HL-60/S4 treated with retinoic acid at 250 ng/mL for 4 days and 3 days (cell line): ENCODE data around the gene PLEKHG2.
"Not testable (repeated sequence)": the region's sequence is repeated elsewhere in the genome, so short reads cannot be mapped to it uniquely, and the experiment has no call there.

Experiments used
- in situ Hi-C: fragments of 300-500 bp; cut with MboI; formaldehyde crosslinking; loops from 2 replicates; pipeline ENCODE4 v1.7.0; 2022; ENCODE audit warnings: low sequenced_read_pairs

Gene PLEKHG2, protein sequence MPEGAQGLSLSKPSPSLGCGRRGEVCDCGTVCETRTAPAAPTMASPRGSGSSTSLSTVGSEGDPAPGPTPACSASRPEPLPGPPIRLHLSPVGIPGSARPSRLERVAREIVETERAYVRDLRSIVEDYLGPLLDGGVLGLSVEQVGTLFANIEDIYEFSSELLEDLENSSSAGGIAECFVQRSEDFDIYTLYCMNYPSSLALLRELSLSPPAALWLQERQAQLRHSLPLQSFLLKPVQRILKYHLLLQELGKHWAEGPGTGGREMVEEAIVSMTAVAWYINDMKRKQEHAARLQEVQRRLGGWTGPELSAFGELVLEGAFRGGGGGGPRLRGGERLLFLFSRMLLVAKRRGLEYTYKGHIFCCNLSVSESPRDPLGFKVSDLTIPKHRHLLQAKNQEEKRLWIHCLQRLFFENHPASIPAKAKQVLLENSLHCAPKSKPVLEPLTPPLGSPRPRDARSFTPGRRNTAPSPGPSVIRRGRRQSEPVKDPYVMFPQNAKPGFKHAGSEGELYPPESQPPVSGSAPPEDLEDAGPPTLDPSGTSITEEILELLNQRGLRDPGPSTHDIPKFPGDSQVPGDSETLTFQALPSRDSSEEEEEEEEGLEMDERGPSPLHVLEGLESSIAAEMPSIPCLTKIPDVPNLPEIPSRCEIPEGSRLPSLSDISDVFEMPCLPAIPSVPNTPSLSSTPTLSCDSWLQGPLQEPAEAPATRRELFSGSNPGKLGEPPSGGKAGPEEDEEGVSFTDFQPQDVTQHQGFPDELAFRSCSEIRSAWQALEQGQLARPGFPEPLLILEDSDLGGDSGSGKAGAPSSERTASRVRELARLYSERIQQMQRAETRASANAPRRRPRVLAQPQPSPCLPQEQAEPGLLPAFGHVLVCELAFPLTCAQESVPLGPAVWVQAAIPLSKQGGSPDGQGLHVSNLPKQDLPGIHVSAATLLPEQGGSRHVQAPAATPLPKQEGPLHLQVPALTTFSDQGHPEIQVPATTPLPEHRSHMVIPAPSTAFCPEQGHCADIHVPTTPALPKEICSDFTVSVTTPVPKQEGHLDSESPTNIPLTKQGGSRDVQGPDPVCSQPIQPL (N-terminal part only)

DNA sequence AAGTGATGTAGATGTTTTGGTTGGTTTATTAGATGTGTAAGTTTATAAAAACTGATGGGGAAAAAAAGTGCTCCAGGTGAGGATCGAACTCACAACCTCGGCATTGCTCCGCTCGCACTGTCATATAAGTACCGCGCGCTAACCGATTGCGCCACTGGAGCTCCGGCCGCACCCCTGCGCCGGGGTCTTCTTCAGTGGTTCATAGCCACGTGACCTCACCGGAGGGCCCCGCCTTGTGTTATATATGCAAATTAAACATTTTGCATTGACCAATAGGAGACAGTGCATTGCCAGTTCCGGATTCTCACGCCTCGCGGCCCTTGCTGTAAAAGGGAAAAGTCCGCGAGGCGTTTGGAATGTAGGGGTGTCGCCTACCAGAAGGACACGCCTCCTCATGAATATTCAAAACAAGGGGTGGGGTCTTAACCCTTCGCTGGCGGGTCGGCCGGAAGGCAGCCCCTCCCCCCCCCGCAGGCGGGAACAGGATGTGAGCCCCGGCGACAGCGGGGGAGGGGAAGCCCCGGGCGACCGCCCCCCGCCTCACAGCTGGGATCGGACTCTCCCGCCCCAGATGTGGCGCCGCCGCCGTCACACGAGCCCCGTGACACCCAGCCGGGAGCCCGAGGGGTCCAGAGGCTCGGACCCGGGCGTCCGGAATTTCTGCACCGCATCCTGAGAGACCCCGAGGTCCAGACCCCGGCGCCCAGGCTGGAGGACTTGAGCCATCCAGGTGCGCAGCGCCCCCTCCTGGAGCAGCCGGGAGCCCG, at the start of gene PLEKHG2:
Gene PLEKHG2 (plus strand): TSS at position 570 of the 767 bp plus-strand sequence. CDS start 1,418 bp downstream, outside the sequence.
- in situ Hi-C loops = no loop called here

DNA sequence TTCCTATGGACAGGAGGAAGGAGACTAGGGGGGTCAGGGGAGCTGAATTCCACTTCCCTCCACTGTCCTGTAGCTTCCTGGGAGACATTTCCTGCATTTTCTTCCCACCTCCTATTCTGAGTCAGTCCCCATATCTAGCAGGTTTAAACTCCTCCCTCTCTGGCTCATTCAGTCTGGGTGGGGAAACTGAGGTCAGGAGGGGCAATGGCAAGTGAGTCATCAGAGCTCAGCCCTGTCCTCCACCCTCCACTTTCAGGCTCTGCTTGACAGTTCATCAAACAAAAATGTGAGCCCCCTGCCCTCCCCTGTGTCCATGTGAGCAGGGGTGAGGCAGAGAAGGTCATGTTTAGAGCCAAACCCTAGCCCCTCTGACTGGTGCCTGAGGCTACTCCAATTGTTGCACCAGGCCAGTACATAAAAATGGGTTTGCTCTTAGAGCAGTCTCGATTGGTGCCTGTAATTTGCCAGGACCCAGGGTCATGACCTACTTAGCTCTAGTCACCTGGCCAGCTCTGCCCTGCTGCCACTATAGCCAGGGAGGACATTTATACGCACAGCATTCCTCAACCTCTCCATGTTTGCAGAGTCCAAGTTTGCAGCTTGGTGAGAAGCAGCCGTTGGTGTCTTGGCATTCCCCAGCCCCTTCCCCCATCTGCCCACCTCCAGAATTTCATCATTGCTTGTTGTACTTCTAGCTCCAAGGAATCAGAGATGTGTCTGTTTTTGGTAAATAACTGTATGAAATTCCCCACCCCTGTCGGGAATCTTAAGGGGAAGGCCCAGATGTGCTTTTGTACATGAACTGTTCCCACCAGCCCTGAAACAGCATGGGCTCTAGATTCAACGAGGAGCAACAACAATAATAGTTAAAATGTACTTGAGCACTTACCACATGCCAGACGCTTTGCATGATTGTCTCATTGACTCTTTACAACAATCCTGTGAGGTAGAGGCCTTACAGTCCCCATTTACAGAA, 49.5 kb upstream of the PLEKHG2 start:
- in situ Hi-C loops = no loop called here

DNA sequence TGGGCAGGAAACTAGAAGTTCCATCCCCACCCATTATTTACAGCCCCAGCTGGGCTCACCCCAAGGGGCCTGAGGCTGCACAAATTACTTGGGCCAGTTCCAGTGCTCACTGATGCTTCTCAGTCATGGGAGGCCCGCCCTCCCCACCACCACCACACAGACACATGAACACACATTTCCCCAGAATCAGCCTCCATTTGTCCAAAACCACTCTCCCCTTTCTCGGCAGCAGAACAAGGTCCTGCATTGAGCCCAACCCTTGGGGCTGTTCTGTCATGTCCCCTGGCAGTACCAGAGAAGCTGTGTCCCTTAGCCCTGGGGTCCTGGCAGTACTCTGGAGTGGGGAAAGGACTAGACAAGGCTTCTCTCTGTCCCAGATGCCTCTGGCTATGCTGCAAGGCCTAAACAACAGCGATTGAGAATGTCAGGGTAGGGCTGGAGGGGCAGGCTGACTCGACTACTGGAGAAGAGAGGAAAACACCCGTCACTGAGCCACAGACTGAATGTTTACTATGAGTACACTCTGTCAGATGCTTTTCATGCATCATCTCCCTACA, 48.5 kb upstream of the PLEKHG2 start:
- in situ Hi-C loops = no loop called here

DNA sequence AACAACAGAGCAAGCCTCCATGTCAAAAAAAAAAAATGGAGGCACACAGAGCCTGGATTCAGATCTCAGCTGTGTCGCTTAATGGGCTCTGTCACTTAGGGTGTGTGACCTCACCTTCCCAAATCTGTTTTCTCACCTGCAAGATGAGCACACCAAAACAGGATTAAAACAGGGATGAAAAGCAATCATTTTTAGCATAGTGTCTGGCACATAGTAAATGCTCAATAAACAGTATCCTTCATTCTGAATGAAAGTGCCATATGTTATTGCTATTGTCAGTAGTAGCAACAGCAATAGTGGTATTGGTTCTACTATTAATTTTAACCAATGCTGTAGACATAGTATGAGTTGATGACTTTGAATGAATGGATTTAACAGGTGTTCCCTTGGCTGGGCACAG, 46.9 kb upstream of the PLEKHG2 start:
- in situ Hi-C loops = no loop called here

DNA sequence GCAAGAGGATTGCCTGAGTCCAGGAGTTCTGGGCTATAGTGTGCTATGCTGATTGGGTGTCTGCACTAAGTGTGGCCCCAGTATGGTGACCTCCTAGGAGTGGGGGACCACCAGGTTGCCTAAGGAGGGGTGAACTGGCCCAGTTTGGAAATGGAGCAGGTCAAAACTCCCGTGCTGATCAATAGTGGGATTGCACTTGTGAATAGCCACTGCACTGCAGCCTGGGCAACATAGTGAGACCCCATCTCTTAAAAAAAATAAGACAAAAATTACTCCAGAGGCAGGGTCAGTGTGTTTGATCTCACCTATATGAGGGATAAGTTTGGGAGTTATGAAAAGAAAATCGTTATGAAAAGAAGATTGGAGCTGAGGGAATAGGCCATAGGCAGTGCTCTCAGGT, 43.3 kb upstream of the PLEKHG2 start:
- in situ Hi-C loops = no loop called here

DNA sequence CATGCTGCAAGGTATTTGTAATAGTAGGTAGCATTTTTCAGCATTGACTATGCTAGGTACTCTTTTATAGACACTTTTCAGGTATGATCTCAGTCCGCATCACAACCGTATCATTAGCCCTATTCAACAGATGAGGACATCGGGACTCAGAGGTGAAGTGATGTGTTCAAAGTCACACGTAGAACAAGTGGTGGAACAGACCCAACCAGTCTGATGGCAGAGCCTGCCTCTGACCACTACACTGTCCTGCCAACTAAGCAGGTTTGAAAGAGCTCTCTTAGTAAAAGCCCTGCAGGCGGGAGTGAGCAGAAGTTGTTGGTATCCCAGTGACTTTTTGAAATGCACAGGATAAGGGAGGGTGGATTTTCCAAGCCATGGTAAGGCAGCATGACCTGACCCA, 41.7 kb upstream of the PLEKHG2 start:
- in situ Hi-C loops = no loop called here

DNA sequence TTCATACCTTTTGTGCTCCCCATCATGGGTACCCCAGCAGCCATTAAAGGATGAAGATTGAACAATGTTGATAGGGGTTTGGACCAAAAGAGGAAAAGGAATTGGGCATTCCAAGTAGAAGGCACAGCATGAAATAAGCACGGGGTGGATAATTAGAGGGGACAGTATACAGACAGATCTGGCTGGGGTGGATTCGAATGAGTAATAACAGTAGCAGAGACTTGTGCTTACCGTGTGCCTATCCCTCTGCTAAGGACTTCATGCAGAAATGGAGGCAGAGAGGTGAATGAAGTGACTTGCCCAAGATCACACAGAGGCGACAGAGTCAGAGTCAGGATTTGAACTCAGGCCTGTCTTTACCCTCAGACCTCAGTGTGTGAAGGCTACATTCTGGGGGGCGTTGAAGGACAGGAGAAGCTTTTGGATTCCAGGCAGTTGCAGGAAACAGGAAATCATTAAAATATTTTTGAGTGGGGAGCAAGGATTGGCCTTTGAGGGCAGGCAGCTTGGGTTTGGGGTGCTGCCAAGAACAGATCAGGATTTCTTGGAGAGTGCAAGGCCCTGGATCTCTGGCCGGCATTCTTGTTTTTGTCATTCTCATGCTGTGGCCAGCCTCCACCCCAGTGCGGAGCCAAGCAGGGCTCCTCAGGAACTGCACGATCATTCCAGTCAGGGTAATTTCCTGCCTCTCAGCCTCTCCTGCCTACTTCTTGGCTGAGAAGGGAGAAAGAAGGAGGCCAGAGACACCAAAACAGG, 40.2 kb upstream of the PLEKHG2 start:
- in situ Hi-C loops = no loop called here

DNA sequence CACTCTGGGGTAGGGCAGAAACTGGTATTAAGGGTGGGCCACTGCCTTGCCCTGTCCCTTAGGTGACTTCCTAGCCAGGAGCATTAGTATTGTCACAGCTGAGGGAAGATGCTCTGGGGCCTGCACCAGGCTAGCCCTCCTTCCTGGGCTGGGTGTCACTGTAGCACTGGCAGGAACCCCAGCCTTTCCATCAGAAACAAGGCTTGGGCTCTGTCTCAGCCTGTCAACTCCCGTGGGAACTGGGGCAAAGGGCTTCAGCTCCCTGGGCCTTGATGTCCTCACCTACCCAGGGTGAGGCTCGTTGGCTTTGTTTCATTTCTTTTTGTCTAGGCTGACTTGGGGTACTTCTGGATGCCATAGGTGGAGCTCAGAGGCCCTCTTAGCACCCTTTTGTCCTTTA, 39.5 kb upstream of the PLEKHG2 start:
- in situ Hi-C loops = no loop called here

DNA sequence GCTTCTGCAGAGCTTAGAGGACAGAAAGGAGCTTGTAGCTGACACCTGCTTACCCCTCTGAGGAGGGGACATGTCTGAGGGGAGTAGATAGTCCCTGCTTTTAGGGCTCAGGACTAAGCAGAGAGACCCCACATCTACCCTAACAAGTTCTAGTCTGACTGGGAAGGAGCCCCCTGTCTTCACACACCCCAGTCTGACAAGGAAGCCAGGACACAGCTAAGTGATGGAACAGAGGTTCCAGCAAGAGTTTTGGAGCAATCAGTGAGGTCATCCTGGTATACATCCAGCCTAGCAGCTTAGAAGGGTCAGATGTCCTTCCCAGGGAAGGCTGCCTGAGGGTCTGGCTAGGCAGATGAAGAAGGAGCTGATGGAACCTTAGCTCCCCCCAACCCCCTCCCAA, 36.5 kb upstream of the PLEKHG2 start:
- in situ Hi-C loops = no loop called here

DNA sequence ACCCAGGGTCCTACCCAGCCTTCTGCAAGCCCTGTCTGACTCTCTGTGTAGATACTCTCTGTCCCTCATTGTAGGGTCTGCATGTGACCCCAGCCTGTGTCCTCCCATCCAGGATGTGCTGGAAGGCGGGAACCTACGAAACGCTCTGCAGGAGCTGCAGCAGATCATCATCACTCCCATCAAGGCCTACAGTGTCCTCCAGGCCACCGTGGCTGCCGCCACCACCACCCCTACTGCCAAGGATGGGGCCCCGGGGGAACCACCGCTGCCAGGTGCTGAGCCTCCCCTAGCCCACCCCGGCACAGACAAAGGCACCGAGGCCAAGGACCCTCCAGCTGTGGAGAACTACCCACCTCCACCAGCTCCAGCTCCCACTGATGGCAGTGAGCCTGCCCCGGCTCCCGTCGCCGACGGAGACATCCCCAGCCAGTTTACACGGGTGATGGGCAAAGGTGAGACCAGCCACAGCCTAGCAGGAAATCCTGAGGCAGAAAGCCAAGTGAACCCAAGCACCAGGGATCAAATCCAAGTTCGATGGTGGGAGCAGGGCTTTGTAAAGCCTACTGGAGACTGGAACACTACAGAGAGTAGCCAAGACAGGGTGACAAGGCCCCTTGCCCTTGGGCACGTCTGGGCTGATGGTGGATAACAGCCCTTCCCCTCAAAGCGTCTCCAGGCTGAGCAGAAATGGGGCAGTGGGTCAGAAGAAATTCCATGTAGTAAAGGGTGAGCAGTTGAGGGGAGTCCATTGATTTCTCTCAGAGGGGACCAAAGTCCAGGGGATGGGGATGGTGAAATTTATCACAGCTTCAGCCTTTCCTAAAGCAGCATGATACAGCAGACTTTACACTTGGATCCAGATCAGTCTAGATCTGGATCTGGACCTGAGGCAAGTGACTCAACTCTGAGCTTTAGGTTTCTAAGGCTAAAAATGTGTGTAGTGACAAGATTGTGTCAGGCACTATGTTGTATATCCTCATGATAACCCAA, 34.8 kb upstream of the PLEKHG2 start:
- in situ Hi-C loops = no loop called here

DNA sequence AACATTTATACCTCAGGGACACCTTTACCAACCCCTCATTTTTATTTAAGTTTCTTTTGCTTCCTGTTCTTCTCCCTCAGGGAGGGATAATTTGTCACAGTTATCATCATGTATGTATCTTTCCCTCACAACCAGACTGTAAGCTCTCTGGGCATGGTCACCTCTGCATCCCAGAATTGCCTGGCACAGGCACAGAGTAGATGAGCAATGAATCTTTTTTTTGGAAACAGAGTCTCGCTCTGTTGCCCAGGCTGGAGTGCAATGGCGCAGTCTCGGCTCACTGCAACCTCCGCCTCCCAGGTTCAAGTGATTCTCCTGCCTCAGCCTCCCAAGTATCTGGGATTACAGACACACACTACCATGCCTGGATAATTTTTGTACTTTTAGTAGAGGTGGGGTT, 33.1 kb upstream of the PLEKHG2 start:
- in situ Hi-C loops = not testable (repeated sequence)

DNA sequence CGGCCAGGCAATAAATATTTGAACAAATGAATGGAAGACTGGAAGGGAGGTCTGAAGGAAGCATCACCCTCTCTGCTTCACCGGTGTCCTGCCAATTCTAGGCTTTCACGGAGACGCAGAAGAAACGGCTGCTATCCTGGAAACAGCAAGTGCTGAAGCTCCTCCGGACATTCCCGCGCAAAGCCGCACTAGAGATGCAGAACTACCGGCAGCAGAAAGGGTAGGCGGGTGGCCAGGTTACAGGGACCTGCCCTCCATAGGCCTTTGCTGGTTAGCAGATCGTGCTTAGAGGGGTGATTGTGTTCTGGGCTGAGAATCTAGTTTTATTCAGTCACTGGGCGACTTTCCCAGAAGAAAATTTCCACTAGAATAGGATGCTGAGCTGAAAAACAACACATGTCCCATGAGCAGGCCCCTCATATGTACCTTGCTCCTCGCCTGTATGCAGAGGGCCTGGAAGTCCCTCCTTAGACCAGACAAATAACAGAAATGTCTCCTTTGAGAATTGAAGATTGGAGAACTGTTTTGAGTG, 32.5 kb upstream of the PLEKHG2 start:
- in situ Hi-C loops = no loop called here

DNA sequence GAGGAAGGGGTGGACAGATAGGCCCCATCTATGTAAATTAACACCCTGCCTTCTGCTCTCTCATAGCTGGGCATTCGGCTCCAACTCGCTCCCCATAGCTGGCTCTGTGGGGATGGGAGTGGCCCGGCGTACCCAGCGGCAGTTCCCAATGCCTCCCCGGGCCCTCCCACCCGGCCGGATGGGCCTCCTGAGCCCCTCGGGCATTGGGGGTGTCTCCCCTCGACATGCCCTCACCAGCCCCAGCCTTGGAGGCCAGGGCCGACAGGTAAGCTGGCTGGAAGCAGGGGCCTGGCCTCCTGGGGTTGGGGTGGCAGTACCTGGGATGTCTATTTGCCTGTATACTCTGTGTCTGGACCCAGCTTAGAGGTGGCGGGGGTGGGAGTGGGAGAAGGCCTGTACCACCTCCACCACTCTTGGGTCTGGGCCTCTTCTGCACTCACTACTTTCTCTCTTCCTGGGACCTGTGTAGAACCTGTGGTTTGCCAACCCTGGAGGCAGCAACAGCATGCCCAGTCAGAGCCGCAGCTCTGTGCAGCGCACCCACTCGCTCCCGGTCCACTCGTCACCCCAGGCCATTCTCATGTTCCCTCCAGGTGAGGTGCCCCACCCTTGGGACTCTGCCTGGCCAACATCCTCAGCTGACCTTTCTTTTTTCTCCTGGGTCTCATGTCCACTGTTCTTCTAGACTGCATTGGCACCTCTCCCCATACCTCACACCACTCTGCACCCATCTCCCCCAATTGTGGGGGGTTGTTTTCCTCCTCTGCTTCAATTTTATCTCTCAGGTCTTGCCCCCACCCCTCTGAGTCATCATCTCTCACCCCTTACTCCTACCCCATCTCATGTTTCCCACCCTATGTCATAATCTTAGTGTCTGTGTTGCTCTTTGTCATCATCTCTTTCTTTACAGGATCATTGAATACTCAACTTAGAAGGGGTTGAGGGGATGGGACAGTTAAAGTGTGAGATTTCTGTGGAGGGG, 31.7 kb upstream of the PLEKHG2 start:
- in situ Hi-C loops = no loop called here

DNA sequence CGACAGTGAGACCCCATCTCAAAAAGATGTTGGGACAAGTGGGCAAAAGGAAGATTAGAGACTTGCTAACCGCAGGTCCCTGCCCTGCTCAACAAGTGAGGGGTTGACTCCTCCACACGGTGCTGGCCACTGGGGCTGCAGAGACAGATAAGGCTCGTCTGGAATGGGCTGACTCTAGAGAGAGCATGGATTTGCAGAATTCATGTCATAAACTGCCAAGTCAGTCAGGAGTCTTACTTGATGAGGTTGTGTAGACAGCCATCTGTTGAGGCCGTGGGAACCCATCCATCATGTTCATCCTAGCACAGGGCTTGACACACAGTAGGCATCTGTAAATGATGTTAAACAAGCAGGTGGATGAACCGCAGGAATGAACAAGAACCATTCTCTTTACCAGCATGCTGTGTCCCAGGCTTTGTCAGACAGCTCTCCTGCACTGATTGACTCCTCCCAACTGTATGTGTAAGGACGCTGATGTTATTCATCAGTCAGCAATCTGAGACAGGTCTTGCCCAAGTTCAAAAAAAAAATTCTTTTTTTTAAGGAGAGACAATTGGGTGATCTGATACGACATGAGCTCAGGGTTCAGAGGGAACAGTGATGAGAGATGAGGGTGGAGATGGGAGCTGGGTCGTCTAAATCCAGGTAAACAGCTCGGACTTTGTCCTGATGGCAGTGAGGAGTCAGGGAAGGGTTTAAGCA, 30.4 kb upstream of the PLEKHG2 start:
- in situ Hi-C loops = no loop called here
